ENCODE measurements around the gene CREB3. TPM values are rescaled to one million over a fixed set of nuclear protein-coding genes. Genes with fewer than 3 reads are reported as not detected.

The CREB3 gene
- total and polyA plus RNA-seq, 2 donors from 2014 or later: 40.5 to 52.0 TPM

DNA sequence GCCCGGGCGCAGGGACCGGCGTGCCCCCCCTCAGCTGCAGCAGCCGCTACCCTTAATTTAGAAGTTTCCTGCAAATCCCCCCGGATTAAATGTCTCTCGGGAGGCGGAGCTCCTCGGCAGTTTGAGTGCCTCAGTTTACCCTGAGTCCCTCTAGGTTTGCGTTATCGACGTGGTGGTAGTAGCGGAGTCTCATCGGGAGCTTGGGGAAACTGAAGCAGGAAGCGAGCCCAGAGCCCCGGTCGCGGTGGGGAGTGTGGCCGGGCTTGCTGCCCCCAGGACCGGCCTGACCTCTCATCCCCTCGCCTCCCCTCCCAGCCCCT, 42.2 kb upstream of the CREB3 start:
- Histone ChIP-seq H3K27ac (ENCODE audit: low read depth in 2 of 2, low read length in 2 of 2) (peak overlapping the region; percentile 85), H3K4me3 (ENCODE audit: low read length in 3 of 3) (peak overlapping the region; percentile 44 to 74 (median 45)), H3K9me3 (ENCODE audit: control insufficient read depth in 2 of 3, insufficient read depth in 1 of 3, low read length in 3 of 3) (no peaks in the 10 kb centered on the region), H3K4me1 (ENCODE audit: control insufficient read depth in 2 of 3, insufficient read depth in 2 of 3, low read depth in 1 of 3, low read length in 3 of 3) (peaks cover 0 to 5% (median 0%) of the 10 kb centered on the region in 3 donors), H3K9ac (ENCODE audit: low read length in 3 of 3) (peak overlapping the region; percentile 10 to 69 (median 55)), H3K27me3 (ENCODE audit: control insufficient read depth, insufficient read depth, low read length) (no peaks in the 10 kb centered on the region), H3K36me3 (ENCODE audit: control insufficient read depth in 2 of 3, insufficient read depth in 3 of 3, low read length in 3 of 3) (peaks cover 0 to 1% (median 0%) of the 10 kb centered on the region in 3 donors)
- no peak for TF ChIP-seq CTCF (IDR thresholded peaks at IDR 0.05; ENCODE audit: borderline replicate concordance, extremely low read depth, insufficient read depth)
- FAIRE-seq (no peak), DNase-seq (peak in 1 of 5 donors; percentile 49)
- intact Hi-C loops (cut with DNase I): no loop called here

DNA sequence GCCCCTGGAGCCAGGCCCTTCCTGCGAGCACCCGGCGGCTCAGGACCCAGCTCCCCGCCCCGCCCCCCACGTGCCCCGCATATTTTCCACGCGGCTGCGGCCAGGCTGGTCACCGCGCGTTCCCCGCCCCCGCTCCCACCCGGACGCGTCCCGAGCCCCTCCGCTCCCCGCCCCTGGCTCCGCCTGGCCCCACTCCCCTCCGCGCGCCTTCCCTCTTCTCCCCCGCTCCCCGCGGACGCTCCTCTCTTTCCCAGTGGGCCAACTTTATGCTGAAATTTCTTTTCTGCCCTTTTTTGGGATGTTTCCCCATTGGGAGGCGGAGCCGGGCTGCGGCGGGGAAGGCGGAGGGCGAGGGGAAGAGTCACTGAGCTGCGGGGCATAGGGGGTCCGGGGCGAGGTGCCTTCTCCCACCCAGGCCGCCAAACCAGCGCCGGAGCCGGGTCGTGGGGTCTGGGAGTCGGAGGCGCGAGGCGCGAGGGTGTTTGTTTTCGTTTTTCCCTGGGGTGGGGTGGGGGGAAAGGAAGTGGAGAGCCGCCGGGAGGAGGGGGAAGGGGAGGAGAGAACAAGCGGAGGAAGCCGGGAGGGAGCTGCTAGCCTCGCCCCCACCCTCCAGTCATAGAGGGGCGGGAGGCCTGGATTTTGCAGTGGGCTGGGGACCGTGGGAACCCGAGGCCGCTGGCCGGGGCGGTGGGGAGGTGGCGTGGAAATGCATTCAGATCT, 41.7 kb upstream of the CREB3 start:
- Histone ChIP-seq H3K4me1 (ENCODE audit: control insufficient read depth in 2 of 3, insufficient read depth in 2 of 3, low read depth in 1 of 3, low read length in 3 of 3) (peaks cover 0 to 4% (median 0%) of the 10 kb centered on the region in 3 donors), H3K4me3 (ENCODE audit: low read length in 3 of 3) (peak overlapping the region; percentile 56 to 74 (median 66)), H3K9ac (ENCODE audit: low read length in 3 of 3) (peak overlapping the region; percentile 48 to 69 (median 61)), H3K9me3 (ENCODE audit: control insufficient read depth in 2 of 3, insufficient read depth in 1 of 3, low read length in 3 of 3) (no peaks in the 10 kb centered on the region), H3K27me3 (ENCODE audit: control insufficient read depth, insufficient read depth, low read length) (no peaks in the 10 kb centered on the region), H3K27ac (ENCODE audit: low read depth in 2 of 2, low read length in 2 of 2) (peak overlapping the region; percentile 85 to 95), H3K36me3 (ENCODE audit: control insufficient read depth in 2 of 3, insufficient read depth in 3 of 3, low read length in 3 of 3) (no peaks in the 10 kb centered on the region)
- DNase-seq (peak; percentile 69 to 95 (median 84)), FAIRE-seq (no peak)
- TF ChIP-seq CTCF (IDR thresholded peaks at IDR 0.05; ENCODE audit: borderline replicate concordance, extremely low read depth, insufficient read depth): no peak
- intact Hi-C loops (cut with DNase I): no loop called here

DNA sequence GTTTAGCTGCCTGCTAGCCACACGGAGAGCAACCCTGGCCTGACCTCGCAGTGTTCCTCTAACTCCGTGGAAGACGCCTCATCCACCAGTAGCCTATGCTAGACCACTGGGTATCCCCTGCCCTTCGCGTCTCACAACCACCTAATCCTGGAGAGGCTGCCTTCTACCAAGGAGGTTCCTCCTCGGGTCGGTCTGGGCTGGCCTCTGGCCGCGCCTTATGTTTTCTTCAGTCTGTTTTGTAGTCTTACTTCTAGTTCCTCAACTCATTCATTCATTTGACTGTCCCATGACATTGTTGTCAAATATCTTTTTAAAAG, 41.2 kb upstream of the CREB3 start:
- intact Hi-C loops (cut with DNase I): no loop called here
- H3K4me1 ChIP-seq (ENCODE audit: control insufficient read depth in 2 of 3, insufficient read depth in 2 of 3, low read depth in 1 of 3, low read length in 3 of 3): peaks cover 0 to 5% (median 0%) of the 10 kb centered on the region in 3 donors
- peak overlapping the region; percentile 85 to 95 for H3K27ac ChIP-seq (ENCODE audit: low read depth in 2 of 2, low read length in 2 of 2)
- no peaks in the 10 kb centered on the region for H3K9me3 ChIP-seq (ENCODE audit: control insufficient read depth in 2 of 3, insufficient read depth in 1 of 3, low read length in 3 of 3)
- FAIRE-seq (no peak), DNase-seq (no peak)
- H3K4me3 ChIP-seq (ENCODE audit: low read length in 3 of 3): peak overlapping the region; percentile 56 to 74 (median 66)
- peak overlapping the region; percentile 20 to 61 (median 55) for H3K9ac ChIP-seq (ENCODE audit: low read length in 3 of 3)
- TF ChIP-seq CTCF (IDR thresholded peaks at IDR 0.05; ENCODE audit: borderline replicate concordance, extremely low read depth, insufficient read depth): no peak
- H3K36me3 ChIP-seq (ENCODE audit: control insufficient read depth in 2 of 3, insufficient read depth in 3 of 3, low read length in 3 of 3): no peaks in the 10 kb centered on the region
- no peaks in the 10 kb centered on the region for H3K27me3 ChIP-seq (ENCODE audit: control insufficient read depth, insufficient read depth, low read length)
